Activated T-helper 1 cell treated with anti-CD3 and anti-CD28 coated beads, Interleukin-12 subunit alpha, Interleukin-12 subunit beta, Interleukin-2, Interleukin-4 antibody, amounts not matched to agents 30 ng/mL and 10 ng/mL and 1 ng/mL, durations not matched to agents 14 hours and 24 hours and 36 hours (primary cell): Measurements from ENCODE around the gene KCNMB2. TPM values are rescaled to one million over a fixed set of nuclear protein-coding genes. Genes with fewer than 3 reads are reported as not detected.
"Not testable (repeated sequence)": the region's sequence is repeated elsewhere in the genome, so short reads cannot be mapped to it uniquely, and the experiment has no call there.

Experiments used
- DNase-seq: peaks from one replicate; pipeline ENCODE4 v3.0.0; 2021; ENCODE audit warnings: low spot score
- H3K27ac Mint-ChIP-seq: one replicate; pipeline ENCODE4 v1.8.0; 2021; ENCODE audit warnings: mild to moderate bottlenecking, mixed read lengths
- H3K27me3 Mint-ChIP-seq: one replicate; pipeline ENCODE4 v1.8.0; 2022; ENCODE audit warnings: mild to moderate bottlenecking, moderate library complexity, mixed read lengths; ENCODE audit not compliant: insufficient read depth
- H3K36me3 Mint-ChIP-seq: one replicate; pipeline ENCODE4 v1.8.0; 2021; ENCODE audit warnings: low read depth, mixed read lengths
- H3K4me1 Mint-ChIP-seq: one replicate; pipeline ENCODE4 v1.8.0; 2021; ENCODE audit warnings: low read depth, mixed read lengths
- H3K4me3 Mint-ChIP-seq: one replicate; pipeline ENCODE4 v1.8.0; 2021; ENCODE audit warnings: mild to moderate bottlenecking, moderate library complexity, mixed read lengths
- H3K9me3 Mint-ChIP-seq: one replicate; pipeline ENCODE4 v1.8.0; 2021; ENCODE audit warnings: mixed read lengths
- intact Hi-C: fragments of 100-400 bp; cut with micrococcal nuclease; formaldehyde crosslinking; loops from one replicate; pipeline ENCODE4 v1.15.1; 2024
- total RNA-seq: library from RNA; stranded (reverse); gene quantifications from 2 replicates; pipeline ENCODE4 v1.2.3, GENCODE V29; 2022

The KCNMB2 gene
- total RNA-seq, 1 donor from 2014 or later: not detected

- H3K27ac Mint-ChIP-seq, H3K4me3 Mint-ChIP-seq, H3K27me3 Mint-ChIP-seq, intact Hi-C loops, DNase-seq, H3K4me1 Mint-ChIP-seq, H3K36me3 Mint-ChIP-seq, H3K9me3 Mint-ChIP-seq: not testable (repeated sequence)
These were observed 209.8 kb downstream of the KCNMB2 start for GRCh38 chr3:178745861-178746655.

DNA sequence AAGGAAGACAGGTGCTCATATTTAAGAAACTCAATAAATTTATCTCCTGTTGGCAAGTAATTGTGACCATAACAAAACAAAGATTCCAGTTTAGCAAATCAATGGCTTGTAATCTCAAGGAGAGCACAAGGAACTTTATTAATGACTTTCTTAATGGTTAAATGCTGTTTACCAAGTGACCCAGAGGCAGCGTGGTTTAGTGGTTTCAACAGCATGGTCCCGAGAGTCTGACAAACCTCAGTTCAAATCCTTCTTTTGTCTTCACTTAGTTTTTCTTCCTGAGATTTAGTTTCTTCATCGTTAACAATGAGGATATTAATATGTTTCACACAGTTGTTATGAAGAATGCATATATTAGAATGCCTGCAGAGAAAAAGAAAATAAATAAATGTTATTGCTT lies 212.6 kb downstream of the KCNMB2 start:
- Mint-ChIP-seq H3K36me3 (no peaks in the 10 kb centered on the region), H3K27ac (no peak overlapping the region)
- intact Hi-C loops: no loop called here

DNA sequence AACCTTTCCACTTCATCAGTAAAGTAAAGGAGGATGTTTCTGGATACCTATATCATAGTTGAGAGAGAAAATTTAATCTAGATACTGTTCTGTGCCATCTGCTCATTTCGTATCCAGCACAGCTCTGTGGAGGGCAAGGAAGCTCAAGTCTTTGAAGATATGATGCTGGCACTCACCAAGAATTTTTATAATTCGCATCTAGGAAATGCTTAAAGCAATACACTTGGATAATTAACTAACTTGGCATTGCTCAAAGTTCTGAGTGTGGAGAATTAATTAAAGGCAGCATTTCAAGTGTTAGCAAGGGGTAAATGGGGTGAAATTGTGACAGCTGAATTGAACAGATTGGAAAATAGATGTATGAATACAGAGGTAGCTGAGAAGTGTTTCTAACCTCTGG lies 213.2 kb downstream of the KCNMB2 start:
- no peak for DNase-seq
- H3K4me3 Mint-ChIP-seq: no peak overlapping the region
- no peaks in the 10 kb centered on the region for H3K36me3 Mint-ChIP-seq
- no peak overlapping the region for H3K27ac Mint-ChIP-seq
- no peaks in the 10 kb centered on the region for H3K27me3 Mint-ChIP-seq
- peaks cover 3% of the 10 kb centered on the region for H3K9me3 Mint-ChIP-seq
- intact Hi-C loops: no loop called here
- no peaks in the 10 kb centered on the region for H3K4me1 Mint-ChIP-seq

More for the DNA sequence above, 212.6 kb downstream of the KCNMB2 start:
- Mint-ChIP-seq H3K4me3 (no peak overlapping the region), H3K4me1 (no peaks in the 10 kb centered on the region), H3K27me3 (no peaks in the 10 kb centered on the region), H3K9me3 (peaks cover 3% of the 10 kb centered on the region)
- no peak for DNase-seq

DNA sequence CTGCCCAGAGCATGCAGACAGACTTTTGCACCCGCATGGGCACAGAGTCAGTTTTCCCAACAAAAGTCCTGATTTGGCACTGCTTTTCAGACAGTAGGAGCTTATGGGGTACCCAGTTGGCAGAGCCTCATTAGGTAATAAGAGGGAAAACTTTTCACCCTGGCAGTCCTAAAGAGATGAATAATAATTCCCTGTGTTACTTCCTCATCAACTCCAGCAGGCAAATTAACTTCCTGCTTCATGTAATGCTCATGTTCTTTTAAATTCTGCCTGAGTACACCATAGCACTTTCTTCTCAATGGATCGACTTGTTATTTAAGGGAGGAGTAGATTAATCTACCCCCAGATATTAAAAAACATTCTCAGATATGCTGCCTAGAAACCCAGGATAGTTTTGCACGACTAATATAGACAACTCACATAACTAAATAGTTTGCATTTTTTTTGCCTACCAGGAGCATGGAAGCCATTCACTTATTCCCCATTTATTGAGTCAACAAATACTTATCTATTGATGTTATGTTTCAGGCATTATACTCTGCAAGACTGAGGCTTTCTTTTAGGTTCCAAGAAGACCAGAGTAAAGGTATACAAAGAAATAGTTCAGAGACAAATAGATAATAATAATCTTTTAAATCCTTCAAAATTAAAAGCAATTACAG lies 214.5 kb downstream of the KCNMB2 start:
- no peak for DNase-seq
- H3K9me3 Mint-ChIP-seq: peaks cover 3% of the 10 kb centered on the region
- H3K4me3 Mint-ChIP-seq: no peak overlapping the region
- no peaks in the 10 kb centered on the region for H3K4me1 Mint-ChIP-seq
- H3K27me3 Mint-ChIP-seq: no peaks in the 10 kb centered on the region
- no peak overlapping the region for H3K27ac Mint-ChIP-seq
- H3K36me3 Mint-ChIP-seq: no peaks in the 10 kb centered on the region
- intact Hi-C loops: no loop called here

DNA sequence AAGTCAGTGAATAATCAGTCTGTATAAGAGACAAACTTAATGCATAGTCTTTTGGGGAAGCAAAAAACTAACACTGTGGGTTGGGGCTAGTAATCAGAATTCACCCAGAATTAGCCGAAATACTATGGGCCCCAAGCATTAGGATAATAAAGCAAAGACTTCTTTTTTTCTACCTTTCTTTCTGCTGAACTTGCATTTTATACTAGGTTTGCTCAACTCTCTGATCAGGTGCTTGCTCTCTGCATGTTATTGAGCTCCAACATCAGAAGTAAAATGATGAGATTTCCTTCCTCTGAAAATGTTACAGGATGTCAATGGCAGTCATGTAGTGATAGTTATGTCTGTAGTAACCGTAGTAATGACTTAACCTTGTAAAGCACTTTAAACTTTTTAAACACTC lies 216.6 kb downstream of the KCNMB2 start:
- H3K4me3 Mint-ChIP-seq: no peak overlapping the region
- no peak overlapping the region for H3K27ac Mint-ChIP-seq
- no peak for DNase-seq
- H3K9me3 Mint-ChIP-seq: no peaks in the 10 kb centered on the region
- H3K36me3 Mint-ChIP-seq: no peaks in the 10 kb centered on the region
- intact Hi-C loops: no loop called here
- H3K4me1 Mint-ChIP-seq: no peaks in the 10 kb centered on the region
- no peaks in the 10 kb centered on the region for H3K27me3 Mint-ChIP-seq

DNA sequence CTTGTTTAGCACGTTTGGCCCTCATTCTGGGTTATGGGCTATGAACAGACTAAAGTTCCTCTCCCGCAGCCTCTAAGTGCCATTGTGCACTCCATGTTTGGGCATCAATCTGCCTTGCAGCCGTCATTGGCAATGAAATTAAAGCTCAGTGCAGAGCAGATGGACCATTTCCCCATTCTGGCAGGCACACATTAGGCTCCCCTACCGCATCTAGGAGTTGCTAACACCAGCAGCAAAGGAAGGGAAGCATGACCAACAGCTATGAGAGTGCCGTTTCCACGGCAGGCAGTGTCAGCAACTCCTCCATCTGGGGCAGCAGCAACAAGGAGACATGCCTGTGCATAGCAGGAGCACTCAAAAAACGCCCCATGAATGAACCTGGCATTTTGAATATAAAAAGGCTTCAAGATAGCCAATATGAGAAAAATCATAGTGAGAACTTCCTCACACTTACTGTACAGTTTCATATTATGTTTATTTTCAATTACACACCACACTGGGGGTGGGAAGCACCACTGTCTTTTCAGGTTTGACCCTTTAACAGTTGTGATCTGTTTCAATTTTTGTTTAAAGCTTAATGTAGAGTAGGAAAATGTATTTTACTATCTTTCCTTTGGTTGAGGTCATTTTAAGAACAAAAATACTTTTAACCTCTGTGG lies 218.7 kb downstream of the KCNMB2 start:
- Mint-ChIP-seq H3K9me3 (no peaks in the 10 kb centered on the region), H3K36me3 (no peaks in the 10 kb centered on the region), H3K4me3 (no peak overlapping the region), H3K27ac (no peak overlapping the region), H3K27me3 (no peaks in the 10 kb centered on the region), H3K4me1 (no peaks in the 10 kb centered on the region)
- no peak for DNase-seq
- intact Hi-C loops: no loop called here

- no peaks in the 10 kb centered on the region for H3K4me1 Mint-ChIP-seq
- intact Hi-C loops: no loop called here
- no peak for DNase-seq
- H3K9me3 Mint-ChIP-seq: no peaks in the 10 kb centered on the region
- no peaks in the 10 kb centered on the region for H3K36me3 Mint-ChIP-seq
- H3K4me3 Mint-ChIP-seq: no peak overlapping the region
- H3K27me3 Mint-ChIP-seq: no peaks in the 10 kb centered on the region
- no peak overlapping the region for H3K27ac Mint-ChIP-seq
These were observed 224.8 kb downstream of the KCNMB2 start for GRCh38 chr3:178761024-178761423.

- H3K4me1 Mint-ChIP-seq: no peaks in the 10 kb centered on the region
- DNase-seq: no peak
- H3K27ac Mint-ChIP-seq: no peak overlapping the region
- no peaks in the 10 kb centered on the region for H3K9me3 Mint-ChIP-seq
- intact Hi-C loops: no loop called here
- no peak overlapping the region for H3K4me3 Mint-ChIP-seq
- H3K27me3 Mint-ChIP-seq: no peaks in the 10 kb centered on the region
- no peaks in the 10 kb centered on the region for H3K36me3 Mint-ChIP-seq
These were observed 225.2 kb downstream of the KCNMB2 start for GRCh38 chr3:178761461-178761860.

GRCh38 chr3:178762385-178762784 lies 226.1 kb downstream of the KCNMB2 start:
- H3K27me3 Mint-ChIP-seq: no peaks in the 10 kb centered on the region
- DNase-seq: no peak
- no peak overlapping the region for H3K27ac Mint-ChIP-seq
- intact Hi-C loops: no loop called here
- no peaks in the 10 kb centered on the region for H3K36me3 Mint-ChIP-seq
- H3K4me3 Mint-ChIP-seq: no peak overlapping the region
- no peaks in the 10 kb centered on the region for H3K4me1 Mint-ChIP-seq
- no peaks in the 10 kb centered on the region for H3K9me3 Mint-ChIP-seq

- no peaks in the 10 kb centered on the region for H3K9me3 Mint-ChIP-seq
- no peaks in the 10 kb centered on the region for H3K4me1 Mint-ChIP-seq
- intact Hi-C loops: no loop called here
- no peaks in the 10 kb centered on the region for H3K27me3 Mint-ChIP-seq
- H3K27ac Mint-ChIP-seq: no peak overlapping the region
- no peak overlapping the region for H3K4me3 Mint-ChIP-seq
- no peak for DNase-seq
- H3K36me3 Mint-ChIP-seq: no peaks in the 10 kb centered on the region
These were observed 229.2 kb downstream of the KCNMB2 start for GRCh38 chr3:178765472-178765871.

DNA sequence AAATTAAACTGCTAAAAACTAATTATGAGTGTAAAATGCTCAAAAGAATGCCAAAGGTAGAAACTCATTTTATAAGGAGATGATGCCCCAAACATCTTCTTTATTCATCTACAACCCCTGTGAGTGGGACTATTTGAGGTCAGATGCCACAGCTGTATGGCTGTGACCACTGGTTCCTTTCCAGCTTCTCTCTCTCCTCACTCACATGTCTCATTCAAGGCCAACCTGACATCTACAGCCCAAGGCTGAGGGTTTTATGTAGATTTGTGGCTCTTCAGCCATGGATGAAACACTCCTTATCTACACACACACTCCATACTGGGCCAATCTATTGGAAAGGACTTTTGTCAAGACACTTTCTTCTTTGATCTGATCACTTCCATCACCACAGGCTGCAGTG lies 231.3 kb downstream of the KCNMB2 start:
- Mint-ChIP-seq H3K27me3 (no peaks in the 10 kb centered on the region), H3K4me3 (no peak overlapping the region), H3K9me3 (no peaks in the 10 kb centered on the region), H3K4me1 (no peaks in the 10 kb centered on the region), H3K27ac (no peak overlapping the region), H3K36me3 (no peaks in the 10 kb centered on the region)
- DNase-seq: no peak
- intact Hi-C loops: no loop called here

- Mint-ChIP-seq H3K4me1 (no peaks in the 10 kb centered on the region), H3K4me3 (no peak overlapping the region), H3K27ac (no peak overlapping the region), H3K9me3 (no peaks in the 10 kb centered on the region), H3K36me3 (no peaks in the 10 kb centered on the region), H3K27me3 (no peaks in the 10 kb centered on the region)
- intact Hi-C loops: no loop called here
- DNase-seq: no peak
These were observed 232.0 kb downstream of the KCNMB2 start for GRCh38 chr3:178768072-178768864.

DNA sequence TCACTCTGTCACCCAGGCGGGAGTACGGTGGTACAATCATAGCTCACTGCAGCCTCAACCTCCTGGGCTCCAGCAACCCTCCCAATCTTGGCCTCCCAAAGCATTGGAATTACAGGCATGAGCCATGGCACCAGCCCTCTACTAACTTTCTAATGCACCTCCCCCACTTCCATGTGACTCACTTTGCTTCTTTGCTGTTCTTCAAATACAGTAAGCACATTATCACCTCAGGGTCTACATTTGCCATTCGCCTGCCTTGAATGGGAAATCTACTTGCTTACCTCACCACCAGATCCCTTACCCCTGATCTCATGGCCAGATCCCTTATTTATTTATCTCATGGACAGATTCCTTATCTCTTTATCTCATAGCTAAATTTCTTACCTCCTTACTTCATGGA lies 235.3 kb downstream of the KCNMB2 start:
- H3K36me3 Mint-ChIP-seq: no peaks in the 10 kb centered on the region
- no peak for DNase-seq
- no peaks in the 10 kb centered on the region for H3K4me1 Mint-ChIP-seq
- no peaks in the 10 kb centered on the region for H3K9me3 Mint-ChIP-seq
- no peak overlapping the region for H3K4me3 Mint-ChIP-seq
- intact Hi-C loops: no loop called here
- no peaks in the 10 kb centered on the region for H3K27me3 Mint-ChIP-seq
- H3K27ac Mint-ChIP-seq: no peak overlapping the region
